Measurements from ENCODE around the gene CADPS. TPM values are rescaled to one million over a fixed set of nuclear protein-coding genes. Genes with fewer than 3 reads are reported as not detected.

The CADPS gene
- polyA plus RNA-seq, 1 donor (not counting 4 experiments of a cell fraction or from before 2014, with no cell fraction given): not detected

DNA sequence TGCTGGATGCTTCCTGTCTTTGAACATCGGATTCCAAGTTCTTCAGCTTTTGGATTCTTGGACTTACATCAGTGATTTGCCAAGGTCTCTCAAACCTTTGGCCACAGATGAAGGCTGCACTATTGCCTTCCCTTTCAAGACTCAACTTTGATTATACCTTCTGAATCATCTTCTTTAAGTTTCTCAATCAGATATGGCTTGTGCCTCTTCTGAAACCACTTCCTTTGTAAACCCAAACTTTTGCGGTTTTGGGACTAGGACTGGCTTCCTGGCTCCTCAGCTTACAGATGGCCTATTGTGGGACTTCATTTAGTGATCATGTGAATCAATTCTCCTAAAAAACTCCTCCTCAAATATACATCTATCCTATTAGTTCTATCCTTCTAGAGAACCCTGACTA, 47.1 kb upstream of the CADPS start:
- dilution Hi-C loops (cut with MboI; ENCODE audit: extremely low pct_ligation_motif_present, low sequenced_read_pairs): no loop called here

DNA sequence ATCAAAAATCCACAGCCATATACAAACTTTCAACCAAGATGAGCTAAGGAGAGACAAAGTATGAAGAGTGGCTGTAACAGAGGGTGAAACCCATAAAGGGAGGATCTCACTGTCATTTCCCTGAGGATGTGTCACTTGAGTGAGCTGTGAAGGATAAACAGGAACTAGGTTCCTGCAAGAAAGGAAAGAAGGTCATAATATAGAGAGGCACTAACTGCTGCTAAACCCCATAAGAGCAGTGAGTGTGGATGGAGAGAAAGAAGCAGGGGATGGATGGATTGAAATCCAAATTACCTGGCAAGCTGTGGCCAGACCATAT, 45.2 kb upstream of the CADPS start:
- no peak overlapping the region for H3K4me3 ChIP-seq (ENCODE audit: control insufficient read depth in 2 of 3, extremely low read depth in 1 of 3, insufficient read depth in 2 of 3, low read depth in 1 of 3, low read length in 3 of 3)
- no peak overlapping the region for H3K27ac ChIP-seq (ENCODE audit: control insufficient read depth, insufficient read depth, low read length)
- H2AFZ ChIP-seq (ENCODE audit: control insufficient read depth, low read length): no peak overlapping the region
- no peak for DNase-seq (ENCODE audit: low read depth, low spot score)
- no peaks in the 10 kb centered on the region for H3K27me3 ChIP-seq (ENCODE audit: control insufficient read depth, extremely low read depth, insufficient read depth, low read length)
- no peaks in the 10 kb centered on the region for H3K9me3 ChIP-seq (ENCODE audit: control insufficient read depth, low read depth, low read length)
- H3K9ac ChIP-seq (ENCODE audit: control insufficient read depth, extremely low read depth, insufficient read depth, low read length): no peak overlapping the region
- FAIRE-seq: no peak
- no peaks in the 10 kb centered on the region for H3K36me3 ChIP-seq (ENCODE audit: control insufficient read depth in 2 of 2, extremely low read depth in 1 of 2, insufficient read depth in 2 of 2, low read length in 2 of 2)
- dilution Hi-C loops (cut with MboI; ENCODE audit: extremely low pct_ligation_motif_present, low sequenced_read_pairs): no loop called here
- H4K20me1 ChIP-seq (ENCODE audit: control insufficient read depth, extremely low read depth, insufficient read depth, low read length): no peaks in the 10 kb centered on the region
- H3K4me1 ChIP-seq (ENCODE audit: control insufficient read depth, extremely low read depth, insufficient read depth, low read length): no peaks in the 10 kb centered on the region
- H3K4me2 ChIP-seq (ENCODE audit: control insufficient read depth, extremely low read depth, insufficient read depth, low read depth, low read length): no peak overlapping the region
- TF ChIP-seq EZH2 (IDR thresholded peaks at IDR 0.05; ENCODE audit: low read length) (no peak), CTCF (optimal IDR thresholded peaks at IDR 0.05 in 1 of 3, IDR thresholded peaks at IDR 0.05 in 1 of 3, conservative IDR thresholded peaks at IDR 0.05 in 1 of 3; ENCODE audit: extremely low read depth in 1 of 3, insufficient read depth in 2 of 3, low read length in 3 of 3) (no peak)
- H3K9me1 ChIP-seq (ENCODE audit: control insufficient read depth, extremely low read depth, insufficient read depth, low read length): no peaks in the 10 kb centered on the region
- H3K79me2 ChIP-seq (ENCODE audit: control insufficient read depth, insufficient read depth, low read length): no peaks in the 10 kb centered on the region

More for the DNA sequence above, 47.1 kb upstream of the CADPS start:
- Histone ChIP-seq H3K4me1 (ENCODE audit: control insufficient read depth, extremely low read depth, insufficient read depth, low read length) (no peaks in the 10 kb centered on the region), H3K4me3 (ENCODE audit: control insufficient read depth in 2 of 3, extremely low read depth in 1 of 3, insufficient read depth in 2 of 3, low read depth in 1 of 3, low read length in 3 of 3) (no peak overlapping the region), H3K79me2 (ENCODE audit: control insufficient read depth, insufficient read depth, low read length) (no peaks in the 10 kb centered on the region), H2AFZ (ENCODE audit: control insufficient read depth, low read length) (no peak overlapping the region), H3K9ac (ENCODE audit: control insufficient read depth, extremely low read depth, insufficient read depth, low read length) (no peak overlapping the region), H3K27me3 (ENCODE audit: control insufficient read depth, extremely low read depth, insufficient read depth, low read length) (no peaks in the 10 kb centered on the region), H3K9me3 (ENCODE audit: control insufficient read depth, low read depth, low read length) (no peaks in the 10 kb centered on the region), H3K27ac (ENCODE audit: control insufficient read depth, insufficient read depth, low read length) (no peak overlapping the region), H3K4me2 (ENCODE audit: control insufficient read depth, extremely low read depth, insufficient read depth, low read depth, low read length) (no peak overlapping the region), H3K9me1 (ENCODE audit: control insufficient read depth, extremely low read depth, insufficient read depth, low read length) (no peaks in the 10 kb centered on the region), H4K20me1 (ENCODE audit: control insufficient read depth, extremely low read depth, insufficient read depth, low read length) (no peaks in the 10 kb centered on the region), H3K36me3 (ENCODE audit: control insufficient read depth in 2 of 2, extremely low read depth in 1 of 2, insufficient read depth in 2 of 2, low read length in 2 of 2) (no peaks in the 10 kb centered on the region)
- no peak for FAIRE-seq
- no peak for TF ChIP-seq EZH2 (IDR thresholded peaks at IDR 0.05; ENCODE audit: low read length)
- TF ChIP-seq CTCF (optimal IDR thresholded peaks at IDR 0.05 in 1 of 3, IDR thresholded peaks at IDR 0.05 in 1 of 3, conservative IDR thresholded peaks at IDR 0.05 in 1 of 3; ENCODE audit: extremely low read depth in 1 of 3, insufficient read depth in 2 of 3, low read length in 3 of 3): no peak
- DNase-seq (ENCODE audit: low read depth, low spot score): no peak
